PC-3 (cell line): ENCODE results near the gene HOXD1.

Source experiments
- CTCF ChIP-seq: fragments of 300-600 bp; sonication (generic); conservative IDR thresholded peaks from 2 replicates; pipeline ENCODE4 v1.5.1; 2017; ENCODE audit warnings: antibody characterized with exemption, low read depth, mild to moderate bottlenecking, low read length
- EZH2phosphoT487 ChIP-seq: fragments of 300-600 bp; sonication (generic); IDR thresholded peaks from 2 replicates; pipeline ENCODE4 v1.6.1; 2018; ENCODE audit warnings: mild to moderate bottlenecking, antibody characterized with exemption, low read length, borderline replicate concordance

- TF ChIP-seq CTCF (no peak), EZH2phosphoT487 (no peak)
Measured at GRCh38 chr2:176212276-176212675, 23.8 kb downstream of the HOXD1 start.
